ENCODE measurements around the gene VPS16.

VPS16 gene

GRCh38 chr20:2814076-2814475 lies 26.5 kb upstream of the VPS16 start:
- peak; percentile 16 for ATAC-seq
- TF ChIP-seq ESRRG (CRISPR knock-in tag; IDR thresholded peaks at IDR 0.05), result no peak
- no peak for TF ChIP-seq ZC3H10 (CRISPR knock-in tag; IDR thresholded peaks at IDR 0.05)
- TF ChIP-seq TOX (CRISPR knock-in tag; IDR thresholded peaks at IDR 0.05; ENCODE audit: borderline replicate concordance), result no peak
- no peak for TF ChIP-seq ZFP30 (CRISPR knock-in tag; IDR thresholded peaks at IDR 0.05)
- no peak for TF ChIP-seq RARB (CRISPR knock-in tag; IDR thresholded peaks at IDR 0.05)
- TF ChIP-seq CSDC2 (CRISPR knock-in tag; IDR thresholded peaks at IDR 0.05), result no peak
- no peak for TF ChIP-seq ZFP3 (CRISPR knock-in tag; IDR thresholded peaks at IDR 0.05)
- TF ChIP-seq SNAI2 (CRISPR knock-in tag; IDR thresholded peaks at IDR 0.05), result no peak
- no peak for TF ChIP-seq POU6F1 (CRISPR knock-in tag; IDR thresholded peaks at IDR 0.05; ENCODE audit: borderline replicate concordance, low read depth)
- no peak for TF ChIP-seq CSRNP3 (CRISPR knock-in tag; IDR thresholded peaks at IDR 0.05)
- TF ChIP-seq TSHZ2 (CRISPR knock-in tag; IDR thresholded peaks at IDR 0.05), result no peak
- no peak for TF ChIP-seq ZNF70 (CRISPR knock-in tag; IDR thresholded peaks at IDR 0.05)
- TF ChIP-seq GLIS3 (CRISPR knock-in tag; IDR thresholded peaks at IDR 0.05), result no peak
- no peak for TF ChIP-seq CREB5 (CRISPR knock-in tag; IDR thresholded peaks at IDR 0.05; ENCODE audit: low read depth)
- TF ChIP-seq BACH2 (CRISPR knock-in tag; IDR thresholded peaks at IDR 0.05; ENCODE audit: borderline replicate concordance), result no peak
- no peak for TF ChIP-seq ISL1 (CRISPR knock-in tag; IDR thresholded peaks at IDR 0.05)
- TF ChIP-seq PATZ1 (CRISPR knock-in tag; IDR thresholded peaks at IDR 0.05; ENCODE audit: borderline replicate concordance), result no peak
- TF ChIP-seq TCF4 (CRISPR knock-in tag; IDR thresholded peaks at IDR 0.05; ENCODE audit: borderline replicate concordance), result no peak
- TF ChIP-seq OSR1 (CRISPR knock-in tag; IDR thresholded peaks at IDR 0.05), result no peak

- ATAC-seq, result peak; percentile 93
Measured at GRCh38 chr20:2814587-2815051, 25.9 kb upstream of the VPS16 start, which contains the start of gene C20orf141. C20orf141 (plus strand) TSS chr20:2814987; CDS start chr20:2815185, 198 bp downstream.

GRCh38 chr20:2815242-2815900 lies 25.2 kb upstream of the VPS16 start:
- peak; percentile 4; the same call in 2 of the 3 replicates for ATAC-seq
- TF ChIP-seq ZC3H10 (CRISPR knock-in tag; IDR thresholded peaks at IDR 0.05), result no peak
- TF ChIP-seq PPARA (CRISPR knock-in tag; IDR thresholded peaks at IDR 0.05; ENCODE audit: borderline replicate concordance), result no peak
- TF ChIP-seq TSHZ2 (CRISPR knock-in tag; IDR thresholded peaks at IDR 0.05), result no peak
- no peak for TF ChIP-seq ZFP30 (CRISPR knock-in tag; IDR thresholded peaks at IDR 0.05)
- no peak for TF ChIP-seq GLIS3 (CRISPR knock-in tag; IDR thresholded peaks at IDR 0.05)
- TF ChIP-seq ISL1 (CRISPR knock-in tag; IDR thresholded peaks at IDR 0.05), result no peak
- TF ChIP-seq OSR1 (CRISPR knock-in tag; IDR thresholded peaks at IDR 0.05), result no peak
- TF ChIP-seq ZNF8 (CRISPR knock-in tag; IDR thresholded peaks at IDR 0.05), result no peak
- TF ChIP-seq PATZ1 (CRISPR knock-in tag; IDR thresholded peaks at IDR 0.05; ENCODE audit: borderline replicate concordance), result no peak
- TF ChIP-seq TOX (CRISPR knock-in tag; IDR thresholded peaks at IDR 0.05; ENCODE audit: borderline replicate concordance), result no peak
- TF ChIP-seq SNAI2 (CRISPR knock-in tag; IDR thresholded peaks at IDR 0.05), result no peak

More at GRCh38 chr20:2814587-2815051, 25.9 kb upstream of the VPS16 start, which contains the start of gene C20orf141:
- 0 out of 2 replicates have a peak, but pooled peaks have one; percentile 64 for TF ChIP-seq ZFP3 (CRISPR knock-in tag; IDR thresholded peaks at IDR 0.05)
- no peak for TF ChIP-seq ARNTL (CRISPR knock-in tag; IDR thresholded peaks at IDR 0.05; ENCODE audit: borderline replicate concordance, low read depth)
- no peak for TF ChIP-seq ZFP30 (CRISPR knock-in tag; IDR thresholded peaks at IDR 0.05)
- 0 out of 2 replicates have a peak, but pooled peaks have one; percentile 9 for TF ChIP-seq ISL1 (CRISPR knock-in tag; IDR thresholded peaks at IDR 0.05)
- no peak for TF ChIP-seq TOX (CRISPR knock-in tag; IDR thresholded peaks at IDR 0.05; ENCODE audit: borderline replicate concordance)

Data from SK-N-SH treated with all-trans-retinoic acid at 6 μM for 48 hours (cell line).